ENCODE measurements around the gene CEACAM3.
"Not testable (repeated sequence)": the region's sequence is repeated elsewhere in the genome, so short reads cannot be mapped to it uniquely, and the experiment has no call there.

CEACAM3 gene

GRCh38 chr19:41796362-41796761 is at the start of gene CEACAM3:
Gene CEACAM3, plus strand, starts transcription at chr19:41796587. Its CDS starts 91 bp downstream, at chr19:41796678.
- no peak for DNase-seq

GRCh38 chr19:41746593-41747227 is 49.7 kb upstream of the CEACAM3 start:
- peak; percentile 8 to 40 for DNase-seq

DNA sequence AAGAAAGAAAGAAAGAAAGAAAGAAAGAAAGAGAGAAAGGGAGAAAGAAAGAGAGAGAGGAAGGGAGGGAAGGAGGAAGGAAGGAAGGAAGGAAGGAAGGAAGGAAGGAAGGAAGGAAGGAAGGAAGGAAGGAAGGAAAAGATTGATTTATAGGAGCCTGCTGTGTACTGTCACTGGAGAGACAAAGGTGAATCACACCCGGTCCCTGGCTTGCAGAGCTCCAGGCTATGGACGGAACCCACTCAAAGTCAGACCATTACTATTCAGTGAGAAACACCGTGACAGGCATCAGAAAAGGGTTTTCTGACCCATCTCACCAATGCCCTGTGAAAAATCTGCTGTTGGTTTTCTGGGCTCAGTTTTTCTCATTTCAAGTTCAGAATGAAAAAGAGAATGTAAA is 48.4 kb upstream of the CEACAM3 start:
- no peak for DNase-seq

DNA sequence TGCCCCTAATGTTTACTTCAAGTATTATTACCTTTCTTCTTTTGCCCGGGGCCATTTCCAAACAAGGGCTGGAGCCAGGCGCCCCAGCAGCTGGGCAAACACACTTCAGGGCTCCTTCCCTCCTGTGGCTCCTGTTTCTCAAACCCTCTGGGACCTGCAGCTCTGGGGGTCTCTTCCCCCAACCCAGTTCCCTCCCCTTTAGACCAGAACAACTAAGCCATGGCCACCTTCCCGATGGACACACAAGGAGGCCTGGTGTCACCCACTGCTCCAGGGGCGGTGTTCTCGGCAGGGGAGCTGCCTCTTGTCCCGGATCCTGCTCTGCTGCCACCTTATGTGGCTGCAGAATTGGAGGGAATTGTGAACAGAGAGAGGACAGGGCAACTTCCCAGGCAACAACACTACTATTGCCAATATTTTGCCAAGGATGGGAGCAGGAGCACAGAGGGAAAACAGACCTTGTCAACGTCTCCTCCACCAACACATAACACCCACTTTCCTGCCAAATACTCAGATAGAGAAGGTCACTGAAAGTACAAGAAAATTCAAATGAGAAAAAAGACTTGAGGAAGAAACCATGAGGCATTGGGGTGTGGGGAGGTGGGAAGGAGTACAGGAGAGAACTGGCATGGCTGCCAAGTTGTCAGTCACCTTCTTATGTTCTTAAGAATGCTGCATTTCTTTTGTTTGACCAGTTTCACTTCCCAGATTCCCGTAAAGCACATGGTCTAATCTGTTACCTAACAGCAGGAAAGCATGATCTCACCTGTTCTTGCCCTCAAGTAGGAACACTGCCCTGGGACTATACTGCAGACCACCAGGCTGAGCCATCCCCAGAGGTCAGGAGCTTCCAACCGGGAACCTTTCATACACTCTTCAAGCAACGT is 45.9 kb upstream of the CEACAM3 start:
- DNase-seq = not testable (repeated sequence)

DNA sequence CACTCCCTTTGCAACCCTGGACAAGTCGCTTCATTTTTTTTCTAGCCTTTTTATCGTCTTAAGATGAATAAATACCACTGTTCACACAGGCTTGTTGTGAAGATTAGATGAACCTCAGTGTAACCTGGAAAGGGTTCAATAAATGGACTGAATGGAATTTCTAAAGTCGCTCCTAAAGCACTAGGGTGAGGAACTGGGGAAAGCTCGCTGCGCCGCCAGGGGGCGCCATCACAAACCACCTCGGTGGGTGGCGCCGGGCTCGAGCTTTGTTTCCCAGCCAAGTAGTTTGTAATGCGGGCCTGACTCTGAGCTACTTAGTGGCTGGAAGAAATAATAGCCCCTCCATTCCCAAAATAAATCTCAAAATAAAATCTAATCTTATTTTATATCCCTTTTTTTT is 43.2 kb upstream of the CEACAM3 start:
- peak; percentile 7 to 53 for DNase-seq

- DNase-seq = peak in 1 of 2 experiments; percentile 69
These were observed 42.4 kb upstream of the CEACAM3 start for GRCh38 chr19:41753936-41754529.

DNA sequence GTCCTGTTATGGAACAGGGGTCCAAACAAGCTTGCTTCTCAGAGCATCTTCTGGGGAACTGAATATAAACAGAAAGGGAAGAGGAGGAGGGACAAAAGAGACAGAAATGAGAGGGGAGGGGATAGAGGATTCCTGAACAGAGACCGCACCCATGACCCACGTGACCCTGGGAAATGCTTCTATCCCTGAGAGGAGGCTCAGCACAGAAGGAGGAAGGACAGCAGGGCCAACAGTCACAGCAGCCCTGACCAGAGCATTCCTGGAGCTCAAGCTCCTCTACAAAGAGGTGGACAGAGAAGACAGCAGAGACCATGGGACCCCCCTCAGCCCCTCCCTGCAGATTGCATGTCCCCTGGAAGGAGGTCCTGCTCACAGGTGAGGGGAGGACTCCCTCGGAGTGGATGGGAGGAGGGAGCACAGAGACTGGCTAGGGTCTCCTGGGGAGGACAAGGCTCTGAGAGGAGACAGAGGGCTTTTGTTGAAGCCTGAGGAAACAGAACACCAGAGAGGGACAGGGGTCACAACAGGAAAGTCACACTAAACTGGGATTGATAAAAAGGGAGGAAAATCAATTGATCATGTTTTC is 41.0 kb upstream of the CEACAM3 start, which contains the start of gene CEACAM6:
CEACAM6 (plus strand) TSS at position 203 of the 586 bp plus-strand sequence; CDS start at position 312, 109 bp downstream.
- no peak for DNase-seq

GRCh38 chr19:41758846-41759245 is 37.5 kb upstream of the CEACAM3 start:
- no peak for DNase-seq

DNA sequence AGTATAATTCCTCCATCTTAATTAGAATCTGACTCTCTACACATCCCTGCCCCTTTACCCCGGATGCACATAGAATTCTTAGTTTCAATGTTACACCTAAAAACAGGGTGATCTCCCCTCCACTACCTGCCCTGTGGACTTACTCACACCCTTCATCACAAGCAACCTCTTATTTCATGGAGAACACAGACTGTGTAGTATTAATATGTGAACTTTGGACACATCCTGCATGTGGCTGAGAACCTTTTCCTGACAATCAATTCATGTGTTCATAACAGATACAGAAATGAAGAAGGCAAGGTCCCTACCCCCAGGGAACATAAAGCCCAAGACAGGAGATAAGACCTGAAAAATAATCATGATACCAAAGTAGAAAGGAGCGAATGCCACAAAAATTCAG is 29.3 kb upstream of the CEACAM3 start:
- DNase-seq = no peak

DNA sequence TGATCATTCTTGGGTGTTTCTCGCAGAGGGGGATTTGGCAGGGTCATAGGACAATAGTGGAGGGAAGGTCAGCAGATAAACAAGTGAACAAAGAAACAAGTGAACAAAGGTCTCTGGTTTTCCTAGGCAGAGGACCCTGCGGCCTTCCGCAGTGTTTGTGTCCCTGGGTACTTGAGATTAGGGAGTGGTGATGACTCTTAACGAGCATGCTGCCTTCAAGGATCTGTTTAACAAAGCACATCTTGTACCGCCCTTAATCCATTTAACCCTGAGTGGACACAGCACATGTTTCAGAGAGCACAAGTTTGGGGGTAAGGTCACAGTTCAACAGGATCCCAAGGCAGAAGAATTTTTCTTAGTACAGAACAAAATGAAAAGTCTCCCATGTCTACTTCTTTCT is 28.3 kb upstream of the CEACAM3 start:
- not testable (repeated sequence) for DNase-seq

- DNase-seq = no peak
These were observed 26.8 kb upstream of the CEACAM3 start for GRCh38 chr19:41769608-41770007.

GRCh38 chr19:41771410-41771809 is 25.0 kb upstream of the CEACAM3 start:
- DNase-seq = no peak

DNA sequence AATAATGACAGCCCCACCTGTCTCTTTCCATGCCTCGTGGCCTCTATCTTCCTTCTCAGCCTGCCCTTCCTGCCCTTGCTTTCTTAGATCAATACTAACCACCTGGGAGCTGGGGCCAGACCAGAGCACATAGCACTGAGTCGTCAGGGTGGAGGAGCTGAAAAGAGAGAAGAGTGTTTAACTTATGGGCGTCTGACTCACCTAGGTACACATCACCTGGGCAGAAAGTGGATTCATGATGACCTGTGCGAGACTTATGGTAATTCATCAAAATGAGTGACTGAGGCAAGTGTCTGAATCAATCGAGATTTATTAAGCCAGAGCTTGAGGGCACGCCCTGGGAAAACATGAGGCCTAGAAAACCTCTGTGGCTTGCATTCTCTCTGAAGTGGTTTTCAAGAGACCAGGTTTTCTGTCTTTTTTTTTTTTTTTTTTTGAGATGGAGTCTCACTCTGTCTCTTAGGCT is 21.8 kb upstream of the CEACAM3 start:
- DNase-seq = no peak

GRCh38 chr19:41776700-41777099 is 19.7 kb upstream of the CEACAM3 start:
- DNase-seq = no peak

- no peak for DNase-seq
These were observed 12.8 kb upstream of the CEACAM3 start for GRCh38 chr19:41783612-41784011.

- DNase-seq = no peak
These were observed 12.1 kb upstream of the CEACAM3 start for GRCh38 chr19:41784312-41784711.

- DNase-seq = no peak
These were observed 11.6 kb upstream of the CEACAM3 start for GRCh38 chr19:41784743-41785142.

DNA sequence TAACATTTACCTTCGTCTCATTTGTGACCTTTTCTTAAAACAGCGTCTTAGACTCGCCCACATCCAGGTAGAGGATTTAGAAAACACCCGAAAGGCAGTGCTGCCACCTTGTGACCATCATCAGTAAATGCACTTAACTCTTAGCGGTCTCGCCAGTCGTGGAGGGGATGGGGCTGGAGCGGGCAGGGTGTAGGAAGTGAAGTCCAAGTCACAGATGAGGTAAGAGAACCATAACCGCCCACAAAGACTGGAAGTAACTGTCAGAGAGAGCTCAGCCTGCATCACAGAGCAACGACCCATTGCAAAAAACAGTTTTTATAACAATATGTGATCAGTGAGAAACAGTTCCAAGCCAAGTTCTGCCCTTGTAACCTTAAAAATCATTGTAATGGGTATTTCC is 10.7 kb upstream of the CEACAM3 start:
- DNase-seq = peak; percentile 43 to 73

- no peak for DNase-seq
These were observed 9.3 kb upstream of the CEACAM3 start for GRCh38 chr19:41787055-41787454.

DNA sequence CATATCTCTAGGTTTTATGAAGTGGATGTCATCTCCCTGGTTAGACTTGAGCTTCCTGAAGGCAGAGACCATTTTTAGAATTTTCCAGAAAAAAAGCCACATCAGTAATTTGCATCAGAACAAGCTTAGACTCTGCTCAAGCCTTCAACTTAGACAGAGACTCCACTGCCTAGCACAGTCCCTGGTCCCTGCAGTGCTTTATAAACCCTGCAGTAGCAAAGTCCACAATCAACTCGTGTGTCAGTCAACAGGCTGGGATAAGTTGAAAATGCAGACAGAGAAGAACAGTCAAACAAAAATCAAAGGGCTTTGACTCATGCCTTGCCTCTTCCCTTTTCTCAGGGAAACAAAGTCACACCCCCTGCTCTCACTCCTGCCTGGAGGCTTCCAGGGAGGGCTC is 7.9 kb upstream of the CEACAM3 start:
- not testable (repeated sequence) for DNase-seq

- DNase-seq = not testable (repeated sequence)
These were observed 7.3 kb upstream of the CEACAM3 start for GRCh38 chr19:41789053-41789452.

- DNase-seq = peak in 1 of 2 experiments; percentile 53
These were observed 3.6 kb upstream of the CEACAM3 start for GRCh38 chr19:41792513-41793413.

Data from NCI-H446 (cell line).